ENCODE data around the gene LARP4B.

Gene LARP4B

GRCh38 chr10:760622-761021 lies 170.9 kb downstream of the LARP4B start:
- POLR2A ChIA-PET, result no interaction called here
- Histone ChIP-seq H3K36me3 (ENCODE audit: control insufficient read depth in 2 of 2, insufficient read depth in 1 of 2, low read length in 2 of 2) (no peaks in the 10 kb centered on the region), H3K4me1 (ENCODE audit: control insufficient read depth, insufficient read depth, low read length) (no peaks in the 10 kb centered on the region), H3K4me3 (ENCODE audit: low read depth, low read length) (no peak overlapping the region), H3K9me3 (ENCODE audit: control insufficient read depth, insufficient read depth, low read depth, low read length) (no peaks in the 10 kb centered on the region), H3K27ac (ENCODE audit: extremely low read depth, low read depth, low read length) (no peak overlapping the region)
- CTCF ChIA-PET, result no interaction called here
- TF ChIP-seq ZBTB17 (tag by site-specific recombination; IDR thresholded peaks at IDR 0.05) (no peak), ZNF366 (tag by site-specific recombination; conservative IDR thresholded peaks at IDR 0.05) (no peak), ZFHX2 (tag by site-specific recombination; conservative IDR thresholded peaks at IDR 0.05) (no peak), ZSCAN18 (tag by site-specific recombination; IDR thresholded peaks at IDR 0.05) (no peak), TCF7L2 (IDR thresholded peaks at IDR 0.05; ENCODE audit: borderline replicate concordance, low read depth, low read length) (no peak), KLF17 (tag by site-specific recombination; IDR thresholded peaks at IDR 0.05) (no peak), ZNF701 (tag by site-specific recombination; IDR thresholded peaks at IDR 0.05) (no peak), ZNF549 (tag by site-specific recombination; IDR thresholded peaks at IDR 0.05) (no peak)

GRCh38 chr10:759898-760477 lies 171.5 kb downstream of the LARP4B start:
- CTCF ChIA-PET, result no interaction called here
- Histone ChIP-seq H3K4me3 (ENCODE audit: low read depth, low read length) (no peak overlapping the region), H3K4me1 (ENCODE audit: control insufficient read depth, insufficient read depth, low read length) (no peaks in the 10 kb centered on the region), H3K9me3 (ENCODE audit: control insufficient read depth, insufficient read depth, low read depth, low read length) (no peaks in the 10 kb centered on the region), H3K36me3 (ENCODE audit: control insufficient read depth in 2 of 2, insufficient read depth in 1 of 2, low read length in 2 of 2) (no peaks in the 10 kb centered on the region), H3K27ac (ENCODE audit: extremely low read depth, low read depth, low read length) (no peak overlapping the region)
- POLR2A ChIA-PET, result no interaction called here
- TF ChIP-seq ZBTB26 (tag by site-specific recombination; optimal IDR thresholded peaks at IDR 0.05), result no peak
- no peak for TF ChIP-seq ZNF561 (tag by site-specific recombination; IDR thresholded peaks at IDR 0.05; ENCODE audit: borderline replicate concordance)
- TF ChIP-seq ZBTB8A (tag by site-specific recombination; IDR thresholded peaks at IDR 0.05), result no peak
- TF ChIP-seq ZNF214 (tag by site-specific recombination; IDR thresholded peaks at IDR 0.05; ENCODE audit: borderline replicate concordance), result no peak
- no peak for TF ChIP-seq ZNF843 (tag by site-specific recombination; IDR thresholded peaks at IDR 0.05)
- TF ChIP-seq ZNF266 (tag by site-specific recombination; IDR thresholded peaks at IDR 0.05; ENCODE audit: low read depth), result no peak
- TF ChIP-seq SALL2 (tag by site-specific recombination; IDR thresholded peaks at IDR 0.05; ENCODE audit: borderline replicate concordance), result no peak
- no peak for TF ChIP-seq ZFHX2 (tag by site-specific recombination; conservative IDR thresholded peaks at IDR 0.05)
- no peak for TF ChIP-seq ZBTB7A (tag by site-specific recombination; IDR thresholded peaks at IDR 0.05; ENCODE audit: low read depth)
- no peak for TF ChIP-seq SETDB1 (IDR thresholded peaks at IDR 0.05; ENCODE audit: insufficient read length, low read length)
- no peak for TF ChIP-seq ZNF518A (tag by site-specific recombination; conservative IDR thresholded peaks at IDR 0.05; ENCODE audit: low read depth)
